Testis (tissue), 2 donors: Measurements from ENCODE around the gene FOXR1.

Experiments used
- CTCF ChIP-seq, 3 experiments: fragments of 450-650 bp in 2 of 3; fragments of 200-600 bp in 1 of 3; sonication (generic) in 1 of 3; IDR thresholded peaks; one replicate each; pipeline ENCODE4 v1.5.1; 2016 to 2019; ENCODE audit warnings: antibody characterized with exemption in 3 of 3, mild to moderate bottlenecking in 2 of 3, moderate library complexity in 1 of 3
- POLR2A ChIP-seq: fragments of 450-650 bp; IDR thresholded peaks from one replicate; pipeline ENCODE4 v1.6.1; 2017; ENCODE audit warnings: antibody characterized with exemption, mild to moderate bottlenecking, moderate library complexity

- TF ChIP-seq CTCF (IDR thresholded peaks at IDR 0.05) = no peak
- TF ChIP-seq POLR2A = no peak
Measured at GRCh38 chr11:118938491-118939403, 32.8 kb upstream of the FOXR1 start.
